A549 (cell line): ENCODE results near the gene PITPNB. TPM values are rescaled to one million over a fixed set of nuclear protein-coding genes. Genes with fewer than 3 reads are reported as not detected.

ENCODE experiments used
- ATAC-seq, 2 experiments: fragments of 200-7000 bp in 1 of 2; fragments of >200 bp in 1 of 2; cut with Nextera tagmentation in 1 of 2; cut with Tn5 transposase in 1 of 2; 3 replicates each; pipeline versions ENCODE4 v1.8.0 to v1.9.1; 2018 to 2020; ENCODE audit warnings: mild to moderate bottlenecking in 1 of 2, moderate library complexity in 1 of 2
- CTCF ChIA-PET: fragments of 300-600 bp; sonication (Branson Sonifier 250); formaldehyde crosslinking; extraction: SDS; loops from one replicate; lab custom pipeline; 2021; ENCODE audit warnings: antibody characterized with exemption, inconsistent platforms; lab: Yijun Ruan, JAX
- POLR2A ChIA-PET: fragments of 350-600 bp; formaldehyde crosslinking; extraction: SDS; loops from one replicate; lab custom pipeline; 2021; ENCODE audit warnings: antibody characterized with exemption, inconsistent platforms; lab: Yijun Ruan, JAX
- DNase-seq, 2 experiments: peaks; one replicate each; pipeline versions ENCODE4 v3.0.0 to v3.0.0-alpha.2; 2011 to 2016; ENCODE audit warnings: low read depth in 1 of 2, low spot score in 1 of 2
- FAIRE-seq: peaks from 2 replicates; lab custom pipeline; 2011; peaks lifted over from hg19 to GRCh38; lab: Jason Lieb, UNC
- H3K27ac ChIP-seq, 2 experiments: fragments of >200 bp; sonication (Bioruptor Twin); formaldehyde crosslinking; 3 replicates each; pipeline ENCODE4 v1.5.1; 2016 to 2017
- H3K4me1 ChIP-seq: fragments of >200 bp; sonication (Bioruptor Twin); formaldehyde crosslinking; 3 replicates; pipeline ENCODE4 v1.6.1; 2016
- H3K4me2 ChIP-seq: fragments of >200 bp; sonication (Bioruptor Twin); formaldehyde crosslinking; 3 replicates; pipeline ENCODE4 v1.6.1; 2016
- H3K4me3 ChIP-seq: fragments of >200 bp; sonication (Bioruptor Twin); formaldehyde crosslinking; 3 replicates; pipeline ENCODE4 v1.5.1; 2016
- H3K9me3 ChIP-seq: fragments of >200 bp; sonication (Bioruptor Twin); formaldehyde crosslinking; 3 replicates; pipeline ENCODE4 v1.6.1; 2016
- BHLHE40 ChIP-seq: IDR thresholded peaks from 2 replicates; pipeline ENCODE4 v1.6.1; 2012; ENCODE audit warnings: low read depth, low read length, inconsistent platforms
- CBX2 ChIP-seq: fragments of 200-600 bp; sonication (generic); IDR thresholded peaks from 2 replicates; pipeline ENCODE4 v1.6.1; 2016; ENCODE audit warnings: low read depth, mild to moderate bottlenecking, borderline replicate concordance
- CHD2 ChIP-seq: fragments of 150-350 bp; IDR thresholded peaks from 2 replicates; pipeline ENCODE4 v1.6.1; 2014; ENCODE audit warnings: low read length; ENCODE audit not compliant: partially characterized antibody
- CHD4 ChIP-seq: fragments of 200-600 bp; sonication (generic); IDR thresholded peaks from 2 replicates; pipeline ENCODE4 v1.6.1; 2016; ENCODE audit warnings: antibody characterized with exemption, mild to moderate bottlenecking, borderline replicate concordance
- EHF ChIP-seq: fragments of 250-450 bp; sonication (Bioruptor Pico); IDR thresholded peaks from 2 replicates; pipeline ENCODE4 v1.5.0; 2020; ENCODE audit warnings: mild to moderate bottlenecking
- EHMT2 ChIP-seq: fragments of 200-600 bp; sonication (generic); IDR thresholded peaks from 2 replicates; pipeline ENCODE4 v1.6.1; 2016; ENCODE audit warnings: antibody characterized with exemption, low read depth, mild to moderate bottlenecking, moderate library complexity
- EP300 ChIP-seq, 2 experiments: fragments of >200 bp; sonication (Bioruptor Twin); formaldehyde crosslinking; IDR thresholded peaks; 2 replicates in 1 of 2; 3 replicates in 1 of 2; pipeline ENCODE4 v1.6.1; 2016 to 2017
- FOXS1 ChIP-seq: fragments of 250-450 bp; sonication (Bioruptor Pico); IDR thresholded peaks from 2 replicates; pipeline ENCODE4 v1.5.0; 2020; ENCODE audit warnings: mild to moderate bottlenecking, moderate library complexity
- HDAC2 ChIP-seq: fragments of 200-600 bp; sonication (generic); IDR thresholded peaks from 2 replicates; pipeline ENCODE4 v1.6.1; 2016
- HES2 ChIP-seq: fragments of >200 bp; sonication (Bioruptor Twin); formaldehyde crosslinking; IDR thresholded peaks from 2 replicates; pipeline ENCODE4 v1.6.1; 2016
- HOXA7 ChIP-seq: fragments of 250-450 bp; sonication (Bioruptor Pico); IDR thresholded peaks from 2 replicates; pipeline ENCODE4 v1.5.0; 2020; ENCODE audit warnings: mild to moderate bottlenecking, moderate library complexity
- KDM1A ChIP-seq: fragments of 200-600 bp; sonication (generic); IDR thresholded peaks from 2 replicates; pipeline ENCODE4 v1.6.1; 2016; ENCODE audit warnings: low read depth, mild to moderate bottlenecking
- MAZ ChIP-seq: fragments of 150-350 bp; IDR thresholded peaks from 2 replicates; pipeline ENCODE4 v1.6.1; 2014; ENCODE audit warnings: antibody characterized with exemption, low read depth, low read length, borderline replicate concordance
- MYC ChIP-seq: IDR thresholded peaks from 2 replicates; pipeline ENCODE4 v1.6.1; 2012; ENCODE audit warnings: mild to moderate bottlenecking, inconsistent platforms, low read length, improper control_type of control experiment, borderline replicate concordance
- NPAS2 ChIP-seq: fragments of 250-450 bp; sonication (Bioruptor Pico); IDR thresholded peaks from 2 replicates; pipeline ENCODE4 v1.8.0; 2022; ENCODE audit warnings: mild to moderate bottlenecking, moderate library complexity, borderline replicate concordance
- NR3C1 ChIP-seq: fragments of >200 bp; sonication (Bioruptor Twin); formaldehyde crosslinking; IDR thresholded peaks from 3 replicates; pipeline ENCODE4 v1.6.1; 2017
- PHF8 ChIP-seq: fragments of 200-600 bp; sonication (generic); IDR thresholded peaks from 2 replicates; pipeline ENCODE4 v1.6.1; 2016; ENCODE audit warnings: low read depth, mild to moderate bottlenecking, antibody characterized with exemption, moderate library complexity, borderline replicate concordance
- REST ChIP-seq: fragments of 200-600 bp; sonication (generic); IDR thresholded peaks from 2 replicates; pipeline ENCODE4 v1.6.1; 2016; ENCODE audit warnings: antibody characterized with exemption, mild to moderate bottlenecking, moderate library complexity
- ZFP36 ChIP-seq: fragments of 450-650 bp; IDR thresholded peaks from 2 replicates; pipeline ENCODE4 v1.6.1; 2014; ENCODE audit warnings: borderline replicate concordance; ENCODE audit not compliant: partially characterized antibody
- ZNF302 ChIP-seq: fragments of 250-450 bp; sonication (Bioruptor Pico); IDR thresholded peaks from 2 replicates; pipeline ENCODE4 v1.9.0; 2021; ENCODE audit warnings: inconsistent platforms, mild to moderate bottlenecking, moderate library complexity
- ZSCAN20 ChIP-seq: fragments of 250-450 bp; sonication (Bioruptor Pico); IDR thresholded peaks from 2 replicates; pipeline ENCODE4 v1.8.0; 2022; ENCODE audit warnings: mild to moderate bottlenecking, moderate library complexity
- WGBS: methylation state at CpG from one replicate; pipeline ENCODE4 v1.1.6; 2017; ENCODE audit errors: missing lambda C conversion rate; 5-methylcytosine and 5-hydroxymethylcytosine counted together
- polyA plus RNA-seq, 4 experiments: library from polyadenylated mRNA; depleted of rRNA in 3 of 4; stranded (reverse); fragments of >200 nt; fragmentation: RNase III in 1 of 4; extraction: RNeasy Plus Mini Kit Qiagen cat#74134 plus additional on column Dnase treatment in 1 of 4; gene quantifications; 2 replicates in 3 of 4; 3 replicates in 1 of 4; pipeline ENCODE4 v1.2.3, GENCODE V29; 2011 to 2017
- TF ChIP-seq, protein P1 (sequence below): fragments of >200 bp; sonication (Bioruptor Twin); formaldehyde crosslinking; IDR thresholded peaks from 3 replicates; pipeline ENCODE4 v1.5.1; 2016
- TF ChIP-seq, protein P2 (sequence below): fragments of 450-650 bp; IDR thresholded peaks from 2 replicates; pipeline ENCODE4 v1.6.1; 2014; ENCODE audit warnings: antibody characterized with exemption
- TF ChIP-seq, protein P3 (sequence below): fragments of 250-450 bp; sonication (Bioruptor Pico); IDR thresholded peaks from 2 replicates; pipeline ENCODE4 v1.5.0; 2020; ENCODE audit warnings: low read depth, mild to moderate bottlenecking, moderate library complexity
- TF ChIP-seq, protein P4 (sequence below): fragments of >200 bp; sonication (Bioruptor Twin); formaldehyde crosslinking; IDR thresholded peaks from 3 replicates; pipeline ENCODE4 v1.6.1; 2016

PITPNB gene
- polyA plus RNA-seq, 2 of the 4 experiments (the other 2 are of a cell fraction) = 45.8 to 52.1 TPM

- POLR2A ChIA-PET = no interaction called here
- no peak for TF ChIP-seq PHF8
- no peak for TF ChIP-seq NR3C1
- no peak for TF ChIP-seq CHD4
- TF ChIP-seq REST = no peak
- TF ChIP-seq, protein P1, sequence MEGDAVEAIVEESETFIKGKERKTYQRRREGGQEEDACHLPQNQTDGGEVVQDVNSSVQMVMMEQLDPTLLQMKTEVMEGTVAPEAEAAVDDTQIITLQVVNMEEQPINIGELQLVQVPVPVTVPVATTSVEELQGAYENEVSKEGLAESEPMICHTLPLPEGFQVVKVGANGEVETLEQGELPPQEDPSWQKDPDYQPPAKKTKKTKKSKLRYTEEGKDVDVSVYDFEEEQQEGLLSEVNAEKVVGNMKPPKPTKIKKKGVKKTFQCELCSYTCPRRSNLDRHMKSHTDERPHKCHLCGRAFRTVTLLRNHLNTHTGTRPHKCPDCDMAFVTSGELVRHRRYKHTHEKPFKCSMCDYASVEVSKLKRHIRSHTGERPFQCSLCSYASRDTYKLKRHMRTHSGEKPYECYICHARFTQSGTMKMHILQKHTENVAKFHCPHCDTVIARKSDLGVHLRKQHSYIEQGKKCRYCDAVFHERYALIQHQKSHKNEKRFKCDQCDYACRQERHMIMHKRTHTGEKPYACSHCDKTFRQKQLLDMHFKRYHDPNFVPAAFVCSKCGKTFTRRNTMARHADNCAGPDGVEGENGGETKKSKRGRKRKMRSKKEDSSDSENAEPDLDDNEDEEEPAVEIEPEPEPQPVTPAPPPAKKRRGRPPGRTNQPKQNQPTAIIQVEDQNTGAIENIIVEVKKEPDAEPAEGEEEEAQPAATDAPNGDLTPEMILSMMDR = no peak
- TF ChIP-seq CBX2 = no peak
- no peak for TF ChIP-seq MYC
- no peak for TF ChIP-seq EP300 (IDR thresholded peaks at IDR 0.05)
- TF ChIP-seq ZFP36 = no peak
- TF ChIP-seq, protein P2, sequence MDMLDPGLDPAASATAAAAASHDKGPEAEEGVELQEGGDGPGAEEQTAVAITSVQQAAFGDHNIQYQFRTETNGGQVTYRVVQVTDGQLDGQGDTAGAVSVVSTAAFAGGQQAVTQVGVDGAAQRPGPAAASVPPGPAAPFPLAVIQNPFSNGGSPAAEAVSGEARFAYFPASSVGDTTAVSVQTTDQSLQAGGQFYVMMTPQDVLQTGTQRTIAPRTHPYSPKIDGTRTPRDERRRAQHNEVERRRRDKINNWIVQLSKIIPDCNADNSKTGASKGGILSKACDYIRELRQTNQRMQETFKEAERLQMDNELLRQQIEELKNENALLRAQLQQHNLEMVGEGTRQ = no peak
- no peak for TF ChIP-seq HOXA7 (CRISPR knock-in tag)
- no peak for TF ChIP-seq BHLHE40
- TF ChIP-seq FOXS1 (CRISPR knock-in tag) = no peak
- TF ChIP-seq, protein P3, sequence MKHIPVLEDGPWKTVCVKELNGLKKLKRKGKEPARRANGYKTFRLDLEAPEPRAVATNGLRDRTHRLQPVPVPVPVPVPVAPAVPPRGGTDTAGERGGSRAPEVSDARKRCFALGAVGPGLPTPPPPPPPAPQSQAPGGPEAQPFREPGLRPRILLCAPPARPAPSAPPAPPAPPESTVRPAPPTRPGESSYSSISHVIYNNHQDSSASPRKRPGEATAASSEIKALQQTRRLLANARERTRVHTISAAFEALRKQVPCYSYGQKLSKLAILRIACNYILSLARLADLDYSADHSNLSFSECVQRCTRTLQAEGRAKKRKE (CRISPR knock-in tag) = no peak
- no peak for TF ChIP-seq MAZ
- TF ChIP-seq KDM1A = no peak
- no peak for TF ChIP-seq ZNF302 (CRISPR knock-in tag)
- TF ChIP-seq CHD2 = no peak
- no peak for TF ChIP-seq HDAC2
- no peak for TF ChIP-seq EHF (CRISPR knock-in tag)
- DNase-seq (no peak), ATAC-seq (no peak), FAIRE-seq (no peak)
- WGBS = 72% methylated on average over 1 of the region's 1 CpG
- H3K9me3 ChIP-seq = no peaks in the 10 kb centered on the region
- CTCF ChIA-PET = interaction anchor here (1.0 to 1.6 kb wide), 2 partner anchors 12 to 132 kb away, joined by 3 read pairs; no protein-coding TSS in a partner anchor
- no peak overlapping the region for H3K4me3 ChIP-seq
- H3K4me1 ChIP-seq = peaks cover 8% of the 10 kb centered on the region; the same call in 2 of the 3 replicates
- H3K27ac ChIP-seq = no peak overlapping the region
- no peak overlapping the region for H3K4me2 ChIP-seq
These were observed 42.4 kb downstream of the PITPNB start for GRCh38 chr22:27876684-27877083.

- no peak overlapping the region for H3K4me2 ChIP-seq
- no peaks in the 10 kb centered on the region for H3K9me3 ChIP-seq
- WGBS = 94% methylated on average over 2 of the region's 2 CpGs
- CTCF ChIA-PET = interaction anchor here (1.0 to 1.6 kb wide), 3 partner anchors 15 to 134 kb away, joined by 3 read pairs; no protein-coding TSS in a partner anchor
- H3K4me3 ChIP-seq = no peak overlapping the region
- FAIRE-seq (no peak), DNase-seq (no peak), ATAC-seq (no peak)
- peaks cover 9% of the 10 kb centered on the region; the same call in 2 of the 3 replicates for H3K4me1 ChIP-seq
- no peak overlapping the region for H3K27ac ChIP-seq
- POLR2A ChIA-PET = no interaction called here
- TF ChIP-seq, protein P3 (CRISPR knock-in tag) = no peak
- no peak for TF ChIP-seq EHMT2
- no peak for TF ChIP-seq EHF (CRISPR knock-in tag)
- TF ChIP-seq CHD4 = no peak
- no peak for TF ChIP-seq NPAS2 (CRISPR knock-in tag)
- TF ChIP-seq HES2 = no peak
- no peak for TF ChIP-seq FOXS1 (CRISPR knock-in tag)
- TF ChIP-seq, protein P2 = no peak
- no peak for TF ChIP-seq KDM1A
- TF ChIP-seq, protein P4, sequence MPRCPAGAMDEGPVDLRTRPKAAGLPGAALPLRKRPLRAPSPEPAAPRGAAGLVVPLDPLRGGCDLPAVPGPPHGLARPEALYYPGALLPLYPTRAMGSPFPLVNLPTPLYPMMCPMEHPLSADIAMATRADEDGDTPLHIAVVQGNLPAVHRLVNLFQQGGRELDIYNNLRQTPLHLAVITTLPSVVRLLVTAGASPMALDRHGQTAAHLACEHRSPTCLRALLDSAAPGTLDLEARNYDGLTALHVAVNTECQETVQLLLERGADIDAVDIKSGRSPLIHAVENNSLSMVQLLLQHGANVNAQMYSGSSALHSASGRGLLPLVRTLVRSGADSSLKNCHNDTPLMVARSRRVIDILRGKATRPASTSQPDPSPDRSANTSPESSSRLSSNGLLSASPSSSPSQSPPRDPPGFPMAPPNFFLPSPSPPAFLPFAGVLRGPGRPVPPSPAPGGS = no peak
- no peak for TF ChIP-seq ZSCAN20
These were observed 43.1 kb downstream of the PITPNB start for GRCh38 chr22:27875951-27876350.
